IMR-90 (cell line): ENCODE results near the gene FNBP1L. TPM values are rescaled to one million over a fixed set of nuclear protein-coding genes. Genes with fewer than 3 reads are reported as not detected.

Source experiments
- ATAC-seq: fragments of 200-7000 bp; cut with Tn5 transposase; 2 replicates; pipeline ENCODE4 v1.9.1; 2020; ENCODE audit warnings: low read depth, mild to moderate bottlenecking, moderate library complexity
- BruUV-seq: library from RNA; stranded (reverse); fragments of 400-500 nt; replicated peaks from 2 replicates; lab custom pipeline; 2021; lab: Mats Ljungman, UMichigan
- CTCF ChIA-PET: fragments of 300-600 bp; formaldehyde crosslinking; extraction: SDS; loops from one replicate; lab custom pipeline; 2021; ENCODE audit warnings: antibody characterized with exemption; lab: Yijun Ruan, JAX
- POLR2A ChIA-PET: fragments of 300-600 bp; sonication (Branson Sonifier 250); formaldehyde crosslinking; loops from one replicate; lab custom pipeline; 2022; ENCODE audit warnings: antibody characterized with exemption; ENCODE audit not compliant: unreplicated experiment; lab: Charles Lee
- DNase-seq: peaks from one replicate; pipeline ENCODE4 v3.0.0; 2013
- H2AFZ ChIP-seq: replicated peaks from 2 replicates; pipeline ENCODE3; 2013; ENCODE audit warnings: low read length, mild to moderate bottlenecking; ENCODE audit not compliant: poor library complexity
- H2AK5ac ChIP-seq: 2 replicates; pipeline ENCODE4 v1.6.1; 2013; ENCODE audit warnings: low read depth, low read length, inconsistent platforms
- H2AK9ac ChIP-seq: replicated peaks from 2 replicates; pipeline ENCODE3; 2013; ENCODE audit warnings: mild to moderate bottlenecking, low read depth, low read length, moderate library complexity; ENCODE audit not compliant: poor library complexity
- H2BK120ac ChIP-seq: 2 replicates; pipeline ENCODE4 v1.6.1; 2013; ENCODE audit warnings: low read depth, low read length, inconsistent platforms
- H2BK15ac ChIP-seq: 3 replicates; pipeline ENCODE4 v1.6.1; 2013; ENCODE audit warnings: low read depth, low read length, inconsistent platforms
- H2BK20ac ChIP-seq: 2 replicates; pipeline ENCODE4 v1.6.1; 2013; ENCODE audit warnings: low read depth, mild to moderate bottlenecking, inconsistent platforms, low read length, moderate library complexity
- H2BK5ac ChIP-seq: 2 replicates; pipeline ENCODE4 v1.6.1; 2013; ENCODE audit warnings: mild to moderate bottlenecking, low read depth, low read length, inconsistent platforms; ENCODE audit not compliant: poor library complexity, severe bottlenecking
- H3K14ac ChIP-seq: replicated peaks from 2 replicates; pipeline ENCODE4 v1.6.1; 2013; ENCODE audit warnings: low read depth, low read length, inconsistent platforms
- H3K18ac ChIP-seq: 2 replicates; pipeline ENCODE4 v1.6.1; 2013; ENCODE audit warnings: low read depth, low read length, control low read depth
- H3K23ac ChIP-seq: 2 replicates; pipeline ENCODE4 v1.6.1; 2013; ENCODE audit warnings: low read depth, low read length, inconsistent platforms
- H3K27ac ChIP-seq: 2 replicates; pipeline ENCODE4 v1.5.1; 2013; ENCODE audit warnings: mild to moderate bottlenecking, control low read depth, low read length; ENCODE audit not compliant: insufficient read depth
- H3K27me3 ChIP-seq: 2 replicates; pipeline ENCODE4 v1.6.1; 2013; ENCODE audit warnings: low read length; ENCODE audit not compliant: control insufficient read depth, insufficient read depth
- H3K36me3 ChIP-seq: 2 replicates; pipeline ENCODE4 v1.6.1; 2013; ENCODE audit warnings: low read length, mixed read lengths; ENCODE audit not compliant: control insufficient read depth, insufficient read depth
- H3K4ac ChIP-seq: 2 replicates; pipeline ENCODE4 v1.6.1; 2013; ENCODE audit warnings: low read depth, low read length, inconsistent platforms
- H3K4me1 ChIP-seq: 2 replicates; pipeline ENCODE4 v1.6.1; 2013; ENCODE audit warnings: low read length, mixed read lengths; ENCODE audit not compliant: control insufficient read depth, insufficient read depth
- H3K4me2 ChIP-seq: 2 replicates; pipeline ENCODE4 v1.6.1; 2013; ENCODE audit warnings: low read depth, mild to moderate bottlenecking, control low read depth, low read length, moderate library complexity
- H3K4me3 ChIP-seq: 2 replicates; pipeline ENCODE4 v1.5.1; 2013; ENCODE audit warnings: low read depth, mild to moderate bottlenecking, control low read depth, low read length, moderate library complexity; ENCODE audit not compliant: insufficient read depth
- H3K56ac ChIP-seq: 2 replicates; pipeline ENCODE4 v1.6.1; 2013; ENCODE audit warnings: low read length, inconsistent platforms; ENCODE audit not compliant: insufficient read depth; ENCODE audit errors: extremely low read depth
- H3K79me1 ChIP-seq, 2 experiments: 2 replicates each; pipeline ENCODE4 v1.6.1; 2013; ENCODE audit warnings: low read length in 2 of 2, inconsistent platforms in 1 of 2, low read depth in 1 of 2
- H3K9ac ChIP-seq: 2 replicates; pipeline ENCODE4 v1.6.1; 2013; ENCODE audit warnings: low read depth, low read length, control low read depth
- H3K9me1 ChIP-seq: 2 replicates; pipeline ENCODE4 v1.6.1; 2013; ENCODE audit warnings: low read length, inconsistent platforms; ENCODE audit not compliant: insufficient read depth
- H3K9me3 ChIP-seq: 2 replicates; pipeline ENCODE4 v1.6.1; 2013; ENCODE audit warnings: low read length; ENCODE audit not compliant: control insufficient read depth, insufficient read depth
- H4K20me1 ChIP-seq: 2 replicates; pipeline ENCODE4 v1.6.1; 2013; ENCODE audit warnings: low read length, inconsistent platforms; ENCODE audit not compliant: insufficient read depth
- H4K5ac ChIP-seq: 2 replicates; pipeline ENCODE4 v1.6.1; 2013; ENCODE audit warnings: mild to moderate bottlenecking, low read depth, low read length, control low read depth
- H4K8ac ChIP-seq, 2 experiments: 2 replicates each; pipeline ENCODE4 v1.6.1; 2013; ENCODE audit warnings: low read depth in 2 of 2, low read length in 2 of 2, control low read depth in 1 of 2, inconsistent platforms in 1 of 2
- H4K91ac ChIP-seq: 2 replicates; pipeline ENCODE4 v1.6.1; 2013; ENCODE audit warnings: low read depth, low read length, inconsistent platforms; ENCODE audit not compliant: insufficient read depth
- CHD1 ChIP-seq: IDR thresholded peaks from 2 replicates; pipeline ENCODE4 v1.6.1; 2012; ENCODE audit warnings: low read depth, low read length, improper control_type of control experiment
- CTCF ChIP-seq: conservative IDR thresholded peaks from 2 replicates; pipeline ENCODE4 v1.5.1; 2012; ENCODE audit warnings: mild to moderate bottlenecking, low read depth, low read length, improper control_type of control experiment
- USF2 ChIP-seq: fragments of 150-350 bp; IDR thresholded peaks from 2 replicates; pipeline ENCODE4 v1.6.1; 2017; ENCODE audit warnings: mild to moderate bottlenecking, antibody characterized with exemption, low read length, low read depth
- WGBS, 2 experiments: methylation state at CpG; one replicate each; pipeline versions ENCODE4 v1.1.5 to v1.1.7; 2013; ENCODE audit warnings: missing lambda C conversion rate in 2 of 2; ENCODE audit not compliant: insufficient read length in 1 of 2; ENCODE audit errors: extremely low coverage in 2 of 2; 5-methylcytosine and 5-hydroxymethylcytosine counted together
- dilution Hi-C: fragments of 300-500 bp; cut with HindIII; formaldehyde crosslinking; loops from one replicate; pipeline ENCODE4 v1.14.3; 2018; ENCODE audit warnings: low sequenced_read_pairs; ENCODE audit not compliant: unreplicated experiment
- in situ Hi-C: fragments of 300-500 bp; cut with MboI; formaldehyde crosslinking; loops from 3 replicates; pipeline ENCODE4 v1.14.3; 2019; ENCODE audit warnings: low sequenced_read_pairs, inconsistent platforms, mixed read lengths
- intact Hi-C: fragments of 100-400 bp; cut with micrococcal nuclease; formaldehyde crosslinking; loops from 2 replicates; pipeline ENCODE4 v1.10.0; 2022
- polyA plus RNA-seq, 3 experiments: library from polyadenylated mRNA; depleted of rRNA; stranded (reverse); fragments of >200 nt; gene quantifications; 2 replicates each; pipeline ENCODE4 v1.2.3, GENCODE V29; 2012; ENCODE audit warnings: low replicate concordance in 1 of 3
- total RNA-seq: library from RNA; depleted of rRNA; stranded (reverse); fragments of >200 nt; gene quantifications from 2 replicates; pipeline ENCODE4 v1.2.3, GENCODE V29; 2012

Gene FNBP1L
- total and polyA plus RNA-seq, 2 of the 4 experiments (the other 2 are of a cell fraction), result 9.3 to 15.2 TPM

GRCh38 chr1:93499533-93499932, 51.6 kb downstream of the FNBP1L start:
- H2AFZ ChIP-seq, result no peak overlapping the region
- CTCF ChIA-PET, result interaction anchor here (0.9 kb wide), 1 partner anchor 14 kb away, joined by 3 read pairs; no protein-coding TSS in a partner anchor

More at GRCh38 chr1:93499533-93499932, 51.6 kb downstream of the FNBP1L start:
- H3K9me3 ChIP-seq, result no peaks in the 10 kb centered on the region
- no peak overlapping the region for H3K23ac ChIP-seq
- POLR2A ChIA-PET, result no interaction called here
- H2BK20ac ChIP-seq, result no peak overlapping the region
- H4K5ac ChIP-seq, result no peak overlapping the region
- H3K4me2 ChIP-seq, result no peak overlapping the region
- no peak overlapping the region for H2AK9ac ChIP-seq
- peaks cover 10 to 14% of the 10 kb centered on the region in 2 experiments; a peak in 2 of 4 replicates for H3K79me1 ChIP-seq
- H3K9me1 ChIP-seq, result no peaks in the 10 kb centered on the region
- no peaks in the 10 kb centered on the region for H3K4me1 ChIP-seq
- ATAC-seq (no peak), DNase-seq (no peak)
- H4K8ac ChIP-seq, result no peak overlapping the region
- H3K4ac ChIP-seq, result no peak overlapping the region
- intact Hi-C loops (loop anchor here (10.0 kb wide), 2 partner anchors 45 to 115 kb away; no protein-coding TSS in a partner anchor), in situ Hi-C loops (no loop called here), dilution Hi-C loops (no loop called here)
- H3K27ac ChIP-seq, result no peak overlapping the region
- no peak overlapping the region for H4K91ac ChIP-seq
- H3K36me3 ChIP-seq, result no peaks in the 10 kb centered on the region
- BruUV-seq, result no TSS peak
- no peak overlapping the region for H2BK5ac ChIP-seq
- no peak overlapping the region for H3K9ac ChIP-seq
- H2AK5ac ChIP-seq, result no peak overlapping the region
- H3K14ac ChIP-seq, result no peak overlapping the region
- H4K20me1 ChIP-seq, result no peaks in the 10 kb centered on the region; the same call in 1 of the 2 replicates
- no peak overlapping the region for H3K4me3 ChIP-seq
- no CpG with 5 or more reads among the region's 4 CpGs for WGBS, 2 experiments
- H3K56ac ChIP-seq, result no peak overlapping the region
- H3K18ac ChIP-seq, result no peak overlapping the region
- H3K27me3 ChIP-seq, result no peaks in the 10 kb centered on the region
- no peak for TF ChIP-seq CHD1
- no peak for TF ChIP-seq CTCF
- TF ChIP-seq USF2, result no peak
- H2BK15ac ChIP-seq, result no peak overlapping the region
- no peak overlapping the region for H2BK120ac ChIP-seq
